NCI-H128 (cell line): Measurements from ENCODE around the gene LRRC39.
"Not testable (repeated sequence)": the region's sequence is repeated elsewhere in the genome, so short reads cannot be mapped to it uniquely, and the experiment has no call there.

Experiments used
- DNase-seq: peaks from one replicate; lab custom pipeline; 2025; ENCODE audit not compliant: unreplicated experiment; lab: John Stamatoyannopoulos, UW

LRRC39 gene

DNA sequence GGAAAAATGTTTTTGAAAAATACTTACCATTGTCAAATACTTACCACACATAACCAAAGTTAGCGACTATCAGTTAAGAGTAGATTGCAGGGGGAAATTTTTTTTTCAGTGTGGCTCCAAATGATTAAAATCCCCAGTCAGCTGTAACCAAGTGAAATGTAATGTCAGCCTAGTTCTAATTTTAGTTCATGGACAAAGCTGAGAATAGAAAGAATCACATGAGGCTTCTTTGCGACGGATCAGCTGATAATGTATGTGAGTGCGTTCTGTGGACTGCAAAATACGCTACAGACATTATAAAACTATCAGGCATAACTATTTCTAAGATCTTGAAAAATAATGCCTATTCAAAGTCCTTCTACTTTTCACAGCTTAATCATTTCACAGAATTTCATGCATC lies at the start of gene LRRC39:
Gene LRRC39, minus strand, starts transcription at position 166 of the 400 bp plus-strand sequence. CDS start 9,740 bp downstream, outside the sequence.
- DNase-seq: no peak

DNA sequence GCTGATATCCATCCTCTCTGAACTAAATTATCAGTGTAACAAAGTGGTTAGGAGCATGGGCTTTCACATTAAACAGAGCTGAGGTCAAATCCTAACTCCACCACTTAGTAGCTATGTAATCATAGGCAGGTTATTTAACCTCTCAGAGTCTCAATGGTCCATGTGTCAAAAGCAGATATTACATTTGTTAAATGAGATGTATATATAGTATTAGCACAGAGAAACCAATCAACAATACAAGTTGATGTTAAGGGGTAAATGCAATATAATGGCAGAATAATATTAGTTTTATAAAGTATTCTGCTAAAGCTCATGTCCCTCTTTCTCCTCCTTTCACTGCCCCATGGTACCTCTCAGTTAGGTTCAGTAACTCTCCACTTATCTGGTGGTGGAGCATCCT lies 44.4 kb upstream of the LRRC39 start:
- DNase-seq: no peak

DNA sequence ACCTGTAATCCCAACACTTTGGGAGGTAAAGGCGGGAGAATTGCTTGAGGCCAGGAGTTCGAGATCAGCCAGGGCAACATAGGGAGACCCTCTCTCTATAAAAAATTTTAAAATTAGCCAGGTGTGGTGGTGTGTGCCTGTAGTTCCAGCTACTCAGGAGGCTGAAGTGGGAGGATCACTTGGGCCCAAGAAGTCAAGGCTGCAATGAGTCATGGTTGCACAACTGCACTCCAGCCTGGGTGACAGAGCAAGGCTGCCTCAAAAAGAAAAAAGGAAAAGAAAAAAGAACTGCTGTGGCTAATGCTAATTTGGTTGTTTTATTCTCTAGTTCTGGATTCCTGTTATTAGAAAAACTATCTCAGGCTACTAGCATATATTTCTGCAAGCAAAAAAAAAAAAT lies 41.8 kb upstream of the LRRC39 start:
- no peak for DNase-seq

DNA sequence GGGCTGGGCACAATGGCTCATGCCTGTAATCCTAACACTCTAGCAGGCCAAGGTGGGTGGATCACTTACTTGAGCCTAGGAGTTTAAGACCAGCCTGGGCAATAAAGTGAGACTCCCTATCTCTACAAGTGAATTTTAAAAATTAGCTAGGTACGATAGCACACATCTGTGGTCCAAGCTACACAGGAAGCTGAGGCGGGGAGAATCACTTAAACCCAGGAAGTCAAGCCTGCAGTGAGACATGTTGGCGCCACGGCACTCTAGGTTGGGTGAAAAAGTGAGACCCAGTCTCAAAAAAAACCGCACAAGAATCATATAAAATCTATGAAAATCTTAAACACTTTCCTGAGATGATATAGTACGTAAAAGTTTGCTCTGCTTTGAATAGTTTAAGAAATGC lies 41.4 kb upstream of the LRRC39 start:
- no peak for DNase-seq

DNA sequence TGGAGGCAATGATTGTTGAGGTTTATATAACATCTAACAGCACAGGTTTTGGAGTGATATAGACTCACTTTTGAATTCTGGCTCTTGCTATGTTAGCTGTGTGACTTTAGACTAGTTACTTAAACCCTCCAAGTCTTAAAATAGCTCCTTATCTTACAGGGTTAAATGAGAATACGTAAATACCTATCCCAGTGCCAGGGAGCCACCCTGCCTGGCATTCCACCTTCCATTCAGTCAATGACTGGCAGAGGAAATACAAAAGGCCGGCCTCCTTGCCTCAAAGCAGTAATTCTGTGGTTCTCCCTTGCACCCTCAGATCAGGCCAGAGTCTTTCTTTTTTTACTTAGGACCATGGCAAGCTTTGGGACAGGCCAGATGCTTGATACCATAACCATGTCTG lies 39.8 kb upstream of the LRRC39 start:
- DNase-seq: no peak

DNA sequence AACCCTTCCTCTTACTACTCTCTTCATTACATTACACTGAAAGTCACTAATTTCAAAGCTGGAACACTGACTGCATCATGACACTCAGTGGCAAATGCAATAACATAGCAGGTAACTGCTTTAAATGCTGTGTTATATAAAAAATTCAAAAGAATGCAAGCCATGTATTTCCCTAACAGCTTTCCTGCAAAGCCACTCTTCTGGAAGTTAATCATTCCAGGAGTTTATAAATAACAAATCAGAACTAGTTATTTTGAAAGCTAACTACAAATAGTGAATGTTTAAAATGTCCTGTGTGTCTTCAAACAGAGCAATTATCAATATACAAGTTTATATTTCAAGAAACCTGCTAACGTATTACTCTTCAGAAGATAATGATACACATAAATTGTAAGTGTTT lies 37.0 kb upstream of the LRRC39 start:
- DNase-seq: no peak

DNA sequence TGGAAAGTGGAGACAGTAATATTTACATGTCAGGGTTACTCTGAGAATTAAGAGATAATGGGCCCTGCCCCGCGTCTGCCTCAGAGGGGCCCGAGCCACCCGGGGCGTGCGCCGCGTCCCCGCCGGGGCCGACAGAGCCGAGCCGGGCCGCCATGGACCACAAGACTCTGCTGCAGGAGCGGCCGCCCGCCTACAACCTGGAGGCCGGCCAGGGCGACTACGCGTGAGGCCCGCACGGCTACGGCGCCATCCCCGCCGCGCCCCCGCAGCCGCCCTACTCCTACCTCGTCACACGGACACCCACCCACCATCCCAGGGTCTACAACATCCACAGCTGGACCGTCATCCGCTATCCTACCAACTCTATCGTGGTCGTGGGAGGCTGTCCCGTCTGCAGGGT lies 35.1 kb upstream of the LRRC39 start:
- no peak for DNase-seq

DNA sequence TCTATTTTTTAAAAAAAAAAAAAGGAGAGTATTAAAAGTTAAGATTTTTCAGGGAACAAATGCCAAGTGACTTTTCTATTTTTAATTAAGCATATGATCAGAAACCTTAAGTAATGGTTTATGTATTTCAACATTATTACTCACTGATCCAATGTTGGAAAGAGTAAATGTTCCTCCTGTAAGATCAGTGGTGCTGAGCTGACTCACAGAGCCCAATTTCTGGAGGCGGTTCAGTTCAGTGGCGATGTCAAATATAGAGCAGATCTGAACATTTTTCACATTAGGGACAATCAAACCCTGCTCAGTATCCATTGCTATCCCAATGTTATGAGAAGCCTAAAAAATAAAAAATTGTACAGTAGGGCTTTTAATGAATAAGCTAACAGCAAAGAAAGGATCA lies 28.2 kb upstream of the LRRC39 start:
- no peak for DNase-seq

DNA sequence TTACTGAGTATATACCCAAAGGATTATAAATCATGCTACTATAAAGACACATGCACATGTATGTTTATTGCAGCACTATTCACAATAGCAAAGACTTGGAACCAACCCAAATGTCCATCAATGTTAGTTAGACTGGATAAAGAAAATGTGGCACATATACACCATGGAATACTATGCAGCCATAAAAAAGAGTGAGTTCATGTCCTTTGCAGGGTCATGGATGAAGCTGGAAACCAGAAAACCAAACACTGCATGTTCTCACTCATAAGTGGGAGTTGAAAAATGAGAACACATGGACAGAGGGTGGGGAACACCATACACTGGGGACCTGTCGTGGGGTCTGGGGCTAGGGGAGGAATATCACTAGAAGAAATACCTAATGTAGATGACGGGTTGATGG lies 27.5 kb upstream of the LRRC39 start:
- DNase-seq: not testable (repeated sequence)

DNA sequence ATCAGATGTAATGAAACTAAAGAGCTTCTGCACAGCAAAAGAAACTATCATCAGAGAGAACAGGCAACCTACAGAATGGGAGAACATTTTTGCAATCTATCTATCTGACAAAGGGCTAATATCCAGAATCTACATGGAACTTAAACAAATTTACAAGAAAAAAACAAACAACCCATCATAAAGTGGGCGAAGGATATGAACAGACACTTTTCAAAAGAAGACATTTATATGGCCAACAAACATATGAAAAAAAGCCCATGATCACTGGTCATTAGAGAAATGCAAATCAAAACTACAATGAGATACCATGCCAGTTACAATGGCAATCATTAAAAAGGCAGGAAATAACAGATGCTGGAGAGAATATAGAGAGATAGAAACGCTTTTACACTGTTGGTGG lies 27.0 kb upstream of the LRRC39 start:
- DNase-seq: not testable (repeated sequence)

DNA sequence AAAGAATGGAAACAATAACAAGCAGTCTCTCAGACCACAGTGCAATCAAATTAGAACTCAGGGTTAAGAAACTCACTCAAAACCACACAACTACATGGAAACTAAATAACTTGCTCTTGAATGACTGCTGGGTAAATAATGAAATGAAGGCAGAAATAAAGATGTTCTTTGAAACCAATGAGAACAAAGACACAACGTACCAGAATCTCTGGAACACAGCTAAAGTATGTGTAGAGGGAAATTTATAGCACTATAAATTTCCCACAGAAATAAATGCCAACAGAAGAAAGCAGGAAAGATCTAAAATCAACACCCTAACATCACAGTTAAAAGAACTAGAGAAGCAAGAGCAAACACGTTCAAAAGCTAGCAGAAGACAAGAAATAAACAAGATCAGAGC lies 24.6 kb upstream of the LRRC39 start:
- not testable (repeated sequence) for DNase-seq

DNA sequence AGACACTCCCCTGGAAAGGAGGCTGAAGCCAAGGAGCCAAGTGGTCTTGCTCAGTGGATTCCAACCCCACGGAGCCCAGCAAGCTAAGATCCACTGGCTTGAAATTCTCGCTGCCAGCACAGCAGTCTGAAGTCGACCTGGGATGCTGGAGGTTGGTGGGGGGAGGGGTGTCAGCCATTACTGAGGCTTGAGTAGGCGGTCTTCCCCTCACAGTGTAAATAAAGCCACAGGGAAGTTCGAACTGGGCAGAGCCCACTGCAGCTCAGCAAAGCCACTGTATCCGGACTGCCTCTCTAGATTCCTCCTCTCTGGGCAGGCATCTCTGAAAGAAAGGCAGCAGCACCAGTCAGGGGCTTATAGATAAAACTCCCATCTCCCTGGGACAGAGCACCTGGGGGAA lies 22.0 kb upstream of the LRRC39 start:
- DNase-seq: not testable (repeated sequence)

DNA sequence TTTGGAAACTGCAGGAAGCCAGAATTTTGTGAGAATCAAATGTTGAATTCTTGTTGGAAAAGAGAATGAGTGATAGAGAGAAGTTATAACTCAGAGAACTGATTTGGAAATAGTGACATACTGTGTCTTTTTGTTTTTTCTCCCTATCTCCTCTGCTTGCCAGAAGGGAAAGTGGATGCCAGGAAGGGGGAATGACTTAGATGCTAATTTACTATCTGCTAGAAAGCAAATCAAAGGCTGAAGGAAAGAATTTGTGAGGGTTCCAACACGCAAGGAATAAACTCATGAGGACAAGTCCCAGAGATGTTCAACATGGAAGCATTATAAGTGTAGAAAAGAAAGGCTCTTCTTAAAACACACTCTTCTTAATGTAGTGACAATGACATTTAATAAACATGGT lies 20.5 kb upstream of the LRRC39 start:
- DNase-seq: no peak

DNA sequence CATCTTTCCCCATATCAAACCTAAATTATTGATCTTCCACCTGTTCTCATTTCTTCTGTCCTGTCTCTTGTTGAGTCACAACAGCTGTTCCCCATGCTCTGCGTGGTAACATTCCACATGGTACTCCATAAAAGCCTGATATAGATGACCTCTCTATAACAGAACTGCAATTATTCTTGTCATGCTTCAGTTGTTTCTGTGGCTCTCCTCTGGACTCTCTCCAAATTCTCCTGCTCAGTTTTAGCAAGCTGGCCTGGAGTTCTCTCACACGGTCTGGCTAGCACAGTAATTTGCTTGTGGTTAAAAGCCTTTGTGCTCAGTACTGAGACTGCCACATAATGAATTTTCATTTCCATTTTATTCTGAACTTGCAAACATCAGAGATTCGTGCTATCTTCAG lies 10.6 kb upstream of the LRRC39 start:
- DNase-seq: peak; percentile 23

DNA sequence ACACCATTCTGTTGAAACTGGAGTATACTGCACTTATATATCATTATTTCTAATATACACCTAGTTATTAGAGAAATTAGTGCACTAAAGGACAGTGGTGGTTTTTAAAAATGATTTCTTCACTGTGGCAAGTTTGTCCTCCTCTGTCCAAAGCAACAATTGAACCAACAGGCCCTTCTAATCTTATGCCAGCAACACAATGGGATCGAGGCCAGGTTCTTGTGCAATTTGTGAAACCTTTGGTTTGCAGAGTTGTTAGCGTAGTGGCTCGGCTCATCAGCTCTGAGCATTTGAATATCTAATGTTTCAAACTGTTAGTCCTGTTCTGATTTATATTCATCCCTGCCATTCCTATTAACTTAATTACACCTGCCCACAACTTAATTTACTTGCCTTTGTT lies 9.9 kb upstream of the LRRC39 start:
- no peak for DNase-seq

DNA sequence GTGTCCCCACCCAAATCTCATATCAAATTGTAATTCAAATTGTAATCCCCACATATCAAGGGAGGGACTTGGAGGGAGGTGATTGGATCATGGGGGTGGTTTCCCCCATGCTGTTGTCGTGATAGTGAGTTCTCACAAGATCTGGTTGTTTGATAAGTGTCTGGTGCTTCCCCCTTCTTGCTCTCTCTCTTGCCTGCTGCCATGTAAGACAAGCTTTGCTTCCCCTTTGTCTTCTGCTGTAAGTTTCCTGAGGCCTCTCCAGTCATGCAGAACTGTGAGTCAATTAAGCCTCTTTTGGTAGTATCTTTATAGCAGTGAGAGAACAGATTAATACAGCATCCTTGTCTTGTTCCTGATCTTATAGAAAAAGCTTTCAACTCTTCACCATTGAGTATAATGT lies 6.5 kb upstream of the LRRC39 start:
- no peak for DNase-seq

DNA sequence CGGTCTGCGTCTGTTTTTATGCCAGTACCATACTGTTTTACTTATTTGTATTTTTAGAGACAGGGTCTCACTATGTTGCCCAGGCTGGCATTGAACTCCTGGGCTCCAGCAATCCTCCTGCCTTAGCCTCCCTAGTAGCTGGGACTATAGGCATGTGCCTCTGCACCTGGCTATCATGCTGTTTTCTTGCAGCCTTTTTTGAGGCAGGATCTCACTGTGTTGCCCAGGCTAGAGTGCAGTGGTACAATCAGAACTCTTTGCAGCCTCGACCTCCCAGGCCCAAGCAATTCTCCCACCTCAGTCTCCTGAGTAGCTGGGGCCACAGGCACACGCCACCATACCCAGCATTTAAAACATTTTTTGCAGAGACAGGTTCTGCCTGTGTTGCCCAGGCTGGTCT lies 5.3 kb upstream of the LRRC39 start:
- DNase-seq: no peak

DNA sequence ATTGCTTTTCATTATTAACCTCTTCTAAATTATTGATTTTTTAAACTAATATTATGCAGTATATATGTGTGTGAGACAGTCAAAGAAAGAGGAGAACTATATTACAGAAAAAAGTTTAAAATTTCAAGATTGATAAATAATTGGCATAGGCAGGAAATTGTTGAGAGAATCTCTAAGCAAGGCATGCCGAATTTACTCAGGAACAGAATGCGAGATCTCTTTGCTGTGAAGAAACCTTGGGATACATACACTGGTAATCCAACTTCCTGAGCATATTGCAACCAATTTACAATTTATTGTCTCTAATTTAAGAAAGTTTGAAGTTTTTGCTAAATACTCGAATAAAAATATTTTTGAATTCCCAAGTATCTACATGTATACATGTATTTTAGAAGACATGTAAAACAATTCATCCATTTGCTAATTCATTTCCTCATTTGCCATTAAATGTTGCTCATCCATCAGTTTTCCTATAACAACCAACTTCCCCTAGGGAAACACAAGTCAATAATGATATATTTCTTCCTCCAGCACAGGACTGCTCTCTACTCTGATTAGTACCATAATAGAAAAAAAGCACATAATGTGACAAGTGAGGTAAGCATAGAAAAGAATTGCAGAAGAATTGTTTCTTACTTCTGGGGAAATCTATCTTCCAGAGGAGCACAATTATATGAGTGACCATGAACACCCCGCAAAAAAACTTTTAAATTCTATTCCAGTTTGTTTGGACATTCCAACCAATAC lies 588 bp downstream of the LRRC39 start:
- DNase-seq: no peak

DNA sequence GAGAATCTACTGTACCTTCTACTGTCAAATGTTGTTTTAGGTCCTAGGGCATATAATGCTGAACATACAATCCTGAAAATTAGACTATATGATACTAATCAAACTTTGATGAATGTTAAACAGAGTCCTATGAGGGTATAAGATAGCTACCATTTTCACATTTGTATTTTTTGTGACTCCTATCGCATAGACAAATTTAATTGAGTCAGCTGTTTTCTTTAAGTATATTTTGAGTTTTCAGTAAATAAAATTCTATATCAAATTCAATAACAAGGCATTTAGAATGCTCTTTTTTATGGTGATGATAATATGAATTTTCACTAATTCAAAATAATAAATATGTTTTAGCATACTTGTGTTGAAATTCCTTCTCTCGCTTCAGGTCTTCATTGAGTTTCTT lies 10.0 kb downstream of the LRRC39 start:
- no peak for DNase-seq

DNA sequence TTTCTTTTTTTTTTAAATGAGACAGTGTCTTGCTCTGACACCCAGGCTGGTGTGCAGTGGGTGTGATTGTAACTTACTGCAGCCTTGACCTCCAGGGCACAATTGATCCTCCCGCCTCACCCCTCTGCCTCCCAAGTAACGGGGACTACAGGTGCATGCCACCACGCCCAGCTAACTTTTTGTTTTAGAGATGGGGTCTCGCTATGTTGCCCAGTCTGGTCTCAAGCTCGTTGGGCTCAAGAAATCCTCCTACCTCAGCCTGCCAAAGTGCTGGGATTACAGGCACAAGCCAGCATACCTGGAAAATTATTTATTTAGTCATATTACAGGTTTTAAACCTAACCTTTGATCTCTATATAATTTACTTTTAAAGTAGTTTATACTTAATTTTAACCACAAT lies 13.4 kb downstream of the LRRC39 start:
- no peak for DNase-seq

DNA sequence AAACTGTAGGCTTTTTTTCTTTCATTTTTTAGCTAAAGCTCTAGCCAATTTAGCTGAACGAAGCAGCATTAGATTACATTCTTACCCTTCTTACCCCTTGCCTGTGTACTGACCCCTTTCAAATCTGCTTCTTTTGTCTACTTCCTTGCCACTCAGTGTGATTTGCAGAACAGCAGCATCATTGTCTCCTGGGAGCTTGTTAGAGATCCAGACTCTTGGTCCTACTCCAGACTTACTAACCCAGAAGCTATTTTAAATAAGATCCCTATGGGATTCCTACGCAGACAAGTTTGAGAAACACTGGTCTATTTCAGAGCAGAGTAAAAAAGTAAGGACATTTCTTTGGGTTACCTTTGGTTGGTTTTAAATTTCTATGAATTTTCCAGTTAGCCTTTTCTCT lies 13.8 kb downstream of the LRRC39 start:
- no peak for DNase-seq

DNA sequence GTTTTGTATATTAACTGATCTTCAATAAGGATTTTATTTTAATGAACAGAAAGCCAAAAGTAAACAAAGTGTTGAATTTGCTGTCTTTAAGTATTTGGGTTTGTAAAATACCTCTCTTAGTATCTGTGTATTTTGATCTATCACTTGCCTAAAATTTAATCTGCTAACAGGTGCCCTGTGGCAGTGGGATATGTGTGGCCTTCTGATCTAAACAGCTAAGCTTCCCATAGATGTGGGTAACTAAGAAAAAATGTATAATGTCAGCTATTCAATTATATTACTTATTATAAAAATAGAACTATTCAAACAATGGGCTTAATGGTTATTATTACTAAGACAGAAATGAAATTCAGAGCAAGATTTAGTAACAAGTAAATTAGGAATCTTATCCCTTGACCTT lies 15.2 kb downstream of the LRRC39 start:
- DNase-seq: no peak

DNA sequence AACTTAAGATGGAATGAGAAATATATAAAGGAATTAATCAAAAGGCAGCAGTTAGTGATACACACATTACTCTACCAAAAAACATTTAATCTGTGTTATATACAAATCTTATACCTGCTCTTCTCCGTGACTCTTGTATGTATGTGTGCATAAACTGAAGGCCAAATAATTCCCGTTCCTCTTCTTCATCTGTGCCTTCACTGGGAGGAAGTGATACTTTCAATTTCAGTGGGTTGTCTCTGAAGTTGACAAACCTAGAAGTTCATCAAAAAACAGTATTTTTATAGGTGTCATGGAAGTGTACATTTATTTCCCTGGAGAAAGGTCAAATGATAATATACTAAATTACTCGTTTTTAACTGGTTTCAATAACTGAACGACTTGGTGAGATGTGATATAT lies 25.8 kb downstream of the LRRC39 start:
- DNase-seq: no peak
